IMR-90 (cell line): ENCODE measurements around the gene RBMS2. TPM values are rescaled to one million over a fixed set of nuclear protein-coding genes. Genes with fewer than 3 reads are reported as not detected.

Source experiments
- ATAC-seq: fragments of 200-7000 bp; cut with Tn5 transposase; 2 replicates; pipeline ENCODE4 v1.9.1; 2020; ENCODE audit warnings: low read depth, mild to moderate bottlenecking, moderate library complexity
- BruUV-seq: library from RNA; stranded (reverse); fragments of 400-500 nt; replicated peaks from 2 replicates; lab custom pipeline; 2021; lab: Mats Ljungman, UMichigan
- CTCF ChIA-PET: fragments of 300-600 bp; formaldehyde crosslinking; extraction: SDS; loops from one replicate; lab custom pipeline; 2021; ENCODE audit warnings: antibody characterized with exemption; lab: Yijun Ruan, JAX
- POLR2A ChIA-PET: fragments of 300-600 bp; sonication (Branson Sonifier 250); formaldehyde crosslinking; loops from one replicate; lab custom pipeline; 2022; ENCODE audit warnings: antibody characterized with exemption; ENCODE audit not compliant: unreplicated experiment; lab: Charles Lee
- DNase-seq: peaks from one replicate; pipeline ENCODE4 v3.0.0; 2013
- H2AFZ ChIP-seq: replicated peaks from 2 replicates; pipeline ENCODE3; 2013; ENCODE audit warnings: low read length, mild to moderate bottlenecking; ENCODE audit not compliant: poor library complexity
- H2AK5ac ChIP-seq: 2 replicates; pipeline ENCODE4 v1.6.1; 2013; ENCODE audit warnings: low read depth, low read length, inconsistent platforms
- H2AK9ac ChIP-seq: replicated peaks from 2 replicates; pipeline ENCODE3; 2013; ENCODE audit warnings: mild to moderate bottlenecking, low read depth, low read length, moderate library complexity; ENCODE audit not compliant: poor library complexity
- H2BK120ac ChIP-seq: 2 replicates; pipeline ENCODE4 v1.6.1; 2013; ENCODE audit warnings: low read depth, low read length, inconsistent platforms
- H2BK15ac ChIP-seq: 3 replicates; pipeline ENCODE4 v1.6.1; 2013; ENCODE audit warnings: low read depth, low read length, inconsistent platforms
- H2BK20ac ChIP-seq: 2 replicates; pipeline ENCODE4 v1.6.1; 2013; ENCODE audit warnings: low read depth, mild to moderate bottlenecking, inconsistent platforms, low read length, moderate library complexity
- H2BK5ac ChIP-seq: 2 replicates; pipeline ENCODE4 v1.6.1; 2013; ENCODE audit warnings: mild to moderate bottlenecking, low read depth, low read length, inconsistent platforms; ENCODE audit not compliant: poor library complexity, severe bottlenecking
- H3K14ac ChIP-seq: replicated peaks from 2 replicates; pipeline ENCODE4 v1.6.1; 2013; ENCODE audit warnings: low read depth, low read length, inconsistent platforms
- H3K18ac ChIP-seq: 2 replicates; pipeline ENCODE4 v1.6.1; 2013; ENCODE audit warnings: low read depth, low read length, control low read depth
- H3K23ac ChIP-seq: 2 replicates; pipeline ENCODE4 v1.6.1; 2013; ENCODE audit warnings: low read depth, low read length, inconsistent platforms
- H3K27ac ChIP-seq: 2 replicates; pipeline ENCODE4 v1.5.1; 2013; ENCODE audit warnings: mild to moderate bottlenecking, control low read depth, low read length; ENCODE audit not compliant: insufficient read depth
- H3K27me3 ChIP-seq: 2 replicates; pipeline ENCODE4 v1.6.1; 2013; ENCODE audit warnings: low read length; ENCODE audit not compliant: control insufficient read depth, insufficient read depth
- H3K36me3 ChIP-seq: 2 replicates; pipeline ENCODE4 v1.6.1; 2013; ENCODE audit warnings: low read length, mixed read lengths; ENCODE audit not compliant: control insufficient read depth, insufficient read depth
- H3K4ac ChIP-seq: 2 replicates; pipeline ENCODE4 v1.6.1; 2013; ENCODE audit warnings: low read depth, low read length, inconsistent platforms
- H3K4me1 ChIP-seq: 2 replicates; pipeline ENCODE4 v1.6.1; 2013; ENCODE audit warnings: low read length, mixed read lengths; ENCODE audit not compliant: control insufficient read depth, insufficient read depth
- H3K4me2 ChIP-seq: 2 replicates; pipeline ENCODE4 v1.6.1; 2013; ENCODE audit warnings: low read depth, mild to moderate bottlenecking, control low read depth, low read length, moderate library complexity
- H3K4me3 ChIP-seq: 2 replicates; pipeline ENCODE4 v1.5.1; 2013; ENCODE audit warnings: low read depth, mild to moderate bottlenecking, control low read depth, low read length, moderate library complexity; ENCODE audit not compliant: insufficient read depth
- H3K56ac ChIP-seq: 2 replicates; pipeline ENCODE4 v1.6.1; 2013; ENCODE audit warnings: low read length, inconsistent platforms; ENCODE audit not compliant: insufficient read depth; ENCODE audit errors: extremely low read depth
- H3K79me1 ChIP-seq, 2 experiments: 2 replicates each; pipeline ENCODE4 v1.6.1; 2013; ENCODE audit warnings: low read length in 2 of 2, inconsistent platforms in 1 of 2, low read depth in 1 of 2
- H3K9ac ChIP-seq: 2 replicates; pipeline ENCODE4 v1.6.1; 2013; ENCODE audit warnings: low read depth, low read length, control low read depth
- H3K9me1 ChIP-seq: 2 replicates; pipeline ENCODE4 v1.6.1; 2013; ENCODE audit warnings: low read length, inconsistent platforms; ENCODE audit not compliant: insufficient read depth
- H3K9me3 ChIP-seq: 2 replicates; pipeline ENCODE4 v1.6.1; 2013; ENCODE audit warnings: low read length; ENCODE audit not compliant: control insufficient read depth, insufficient read depth
- H4K20me1 ChIP-seq: 2 replicates; pipeline ENCODE4 v1.6.1; 2013; ENCODE audit warnings: low read length, inconsistent platforms; ENCODE audit not compliant: insufficient read depth
- H4K5ac ChIP-seq: 2 replicates; pipeline ENCODE4 v1.6.1; 2013; ENCODE audit warnings: mild to moderate bottlenecking, low read depth, low read length, control low read depth
- H4K8ac ChIP-seq, 2 experiments: 2 replicates each; pipeline ENCODE4 v1.6.1; 2013; ENCODE audit warnings: low read depth in 2 of 2, low read length in 2 of 2, control low read depth in 1 of 2, inconsistent platforms in 1 of 2
- H4K91ac ChIP-seq: 2 replicates; pipeline ENCODE4 v1.6.1; 2013; ENCODE audit warnings: low read depth, low read length, inconsistent platforms; ENCODE audit not compliant: insufficient read depth
- MXI1 ChIP-seq: IDR thresholded peaks from 2 replicates; pipeline ENCODE4 v1.6.1; 2012; ENCODE audit warnings: low read depth, mild to moderate bottlenecking, low read length, moderate library complexity, borderline replicate concordance
- POLR2A ChIP-seq: IDR thresholded peaks from 2 replicates; pipeline ENCODE4 v1.6.1; 2012; ENCODE audit warnings: mild to moderate bottlenecking, low read depth, low read length
- RCOR1 ChIP-seq: IDR thresholded peaks from 2 replicates; pipeline ENCODE4 v1.6.1; 2012; ENCODE audit warnings: mild to moderate bottlenecking, low read length, improper control_type of control experiment; ENCODE audit not compliant: insufficient replicate concordance
- WGBS, 2 experiments: methylation state at CpG; one replicate each; pipeline versions ENCODE4 v1.1.5 to v1.1.7; 2013; ENCODE audit warnings: missing lambda C conversion rate in 2 of 2; ENCODE audit not compliant: insufficient read length in 1 of 2; ENCODE audit errors: extremely low coverage in 2 of 2; 5-methylcytosine and 5-hydroxymethylcytosine counted together
- dilution Hi-C: fragments of 300-500 bp; cut with HindIII; formaldehyde crosslinking; loops from one replicate; pipeline ENCODE4 v1.14.3; 2018; ENCODE audit warnings: low sequenced_read_pairs; ENCODE audit not compliant: unreplicated experiment
- in situ Hi-C: fragments of 300-500 bp; cut with MboI; formaldehyde crosslinking; loops from 3 replicates; pipeline ENCODE4 v1.14.3; 2019; ENCODE audit warnings: low sequenced_read_pairs, inconsistent platforms, mixed read lengths
- intact Hi-C: fragments of 100-400 bp; cut with micrococcal nuclease; formaldehyde crosslinking; loops from 2 replicates; pipeline ENCODE4 v1.10.0; 2022
- polyA plus RNA-seq, 3 experiments: library from polyadenylated mRNA; depleted of rRNA; stranded (reverse); fragments of >200 nt; gene quantifications; 2 replicates each; pipeline ENCODE4 v1.2.3, GENCODE V29; 2012; ENCODE audit warnings: low replicate concordance in 1 of 3
- total RNA-seq: library from RNA; depleted of rRNA; stranded (reverse); fragments of >200 nt; gene quantifications from 2 replicates; pipeline ENCODE4 v1.2.3, GENCODE V29; 2012
- TF ChIP-seq, protein P1 (sequence below): conservative IDR thresholded peaks from 2 replicates; pipeline ENCODE4 v1.5.1; 2012; ENCODE audit warnings: mild to moderate bottlenecking, low read depth, low read length, improper control_type of control experiment

The RBMS2 gene
- total and polyA plus RNA-seq, 2 of the 4 experiments (the other 2 are of a cell fraction), result 38.0 to 43.6 TPM

- peaks cover 19% of the 10 kb centered on the region for H3K9me1 ChIP-seq
- peak overlapping the region; percentile 95 for H3K23ac ChIP-seq
- peaks cover 11 to 70% of the 10 kb centered on the region in 2 experiments; a peak in 3 of 4 replicates for H3K79me1 ChIP-seq
- intact Hi-C loops (loop anchor here (2.0 kb wide), 1 partner anchor 96 kb away; the partner anchor contains the start of gene NACA), in situ Hi-C loops (no loop called here), dilution Hi-C loops (no loop called here)
- H3K14ac ChIP-seq, result peak overlapping the region; percentile 89
- H3K4me1 ChIP-seq, result peaks cover 14% of the 10 kb centered on the region
- H2BK120ac ChIP-seq, result peak overlapping the region; percentile 55
- ChIA-PET POLR2A (interaction anchor here (0.5 to 2.0 kb wide), 6 partner anchors 8 to 380 kb away, joined by 3 to 6 read pairs (median 4); partner anchors contain the start of gene NACA), CTCF (interaction anchor here (0.6 to 2.2 kb wide), 3 partner anchors 8 to 373 kb away, joined by 4 to 16 read pairs (median 7); no protein-coding TSS in a partner anchor)
- no peaks in the 10 kb centered on the region for H3K27me3 ChIP-seq
- no TSS peak for BruUV-seq
- H3K27ac ChIP-seq, result peak overlapping the region; percentile 88
- TF ChIP-seq RCOR1, result no peak
- TF ChIP-seq MXI1, result peak; percentile 90
- no peak for TF ChIP-seq POLR2A
- TF ChIP-seq, protein P1, sequence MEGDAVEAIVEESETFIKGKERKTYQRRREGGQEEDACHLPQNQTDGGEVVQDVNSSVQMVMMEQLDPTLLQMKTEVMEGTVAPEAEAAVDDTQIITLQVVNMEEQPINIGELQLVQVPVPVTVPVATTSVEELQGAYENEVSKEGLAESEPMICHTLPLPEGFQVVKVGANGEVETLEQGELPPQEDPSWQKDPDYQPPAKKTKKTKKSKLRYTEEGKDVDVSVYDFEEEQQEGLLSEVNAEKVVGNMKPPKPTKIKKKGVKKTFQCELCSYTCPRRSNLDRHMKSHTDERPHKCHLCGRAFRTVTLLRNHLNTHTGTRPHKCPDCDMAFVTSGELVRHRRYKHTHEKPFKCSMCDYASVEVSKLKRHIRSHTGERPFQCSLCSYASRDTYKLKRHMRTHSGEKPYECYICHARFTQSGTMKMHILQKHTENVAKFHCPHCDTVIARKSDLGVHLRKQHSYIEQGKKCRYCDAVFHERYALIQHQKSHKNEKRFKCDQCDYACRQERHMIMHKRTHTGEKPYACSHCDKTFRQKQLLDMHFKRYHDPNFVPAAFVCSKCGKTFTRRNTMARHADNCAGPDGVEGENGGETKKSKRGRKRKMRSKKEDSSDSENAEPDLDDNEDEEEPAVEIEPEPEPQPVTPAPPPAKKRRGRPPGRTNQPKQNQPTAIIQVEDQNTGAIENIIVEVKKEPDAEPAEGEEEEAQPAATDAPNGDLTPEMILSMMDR, result no peak
- H2BK20ac ChIP-seq, result 0 out of 2 replicates have a peak overlapping the region, but pooled peaks have one; percentile 8
- peak overlapping the region; percentile 76 for H3K56ac ChIP-seq
- H3K36me3 ChIP-seq, result 0 out of 2 replicates have a peak, but pooled peaks cover 7% of the 10 kb centered on the region
- H4K20me1 ChIP-seq, result peaks cover 84% of the 10 kb centered on the region
- no peak overlapping the region for H2BK15ac ChIP-seq
- H3K18ac ChIP-seq, result peak overlapping the region; percentile 40
- peak overlapping the region in 1 of 2 experiments; percentile 64; a peak in 2 of 4 replicates for H4K8ac ChIP-seq
- H4K91ac ChIP-seq, result peak overlapping the region; percentile 67
- peak overlapping the region; percentile 100 for H3K4me2 ChIP-seq
- H3K4ac ChIP-seq, result peak overlapping the region; percentile 86
- H2AK5ac ChIP-seq, result peak overlapping the region; percentile 55
- ATAC-seq, result peak; percentile 11; the same call in 1 of the 2 replicates
- 0% methylated on average over 4 of the region's 18 CpGs; no CpG with 5 or more reads in 1 of the 2 experiments for WGBS, 2 experiments
- DNase-seq, result peak; percentile 74
- no peaks in the 10 kb centered on the region for H3K9me3 ChIP-seq
- peak overlapping the region; percentile 79 for H2AFZ ChIP-seq
- H3K9ac ChIP-seq, result peak overlapping the region; percentile 90
- peak overlapping the region; percentile 71 for H2BK5ac ChIP-seq
- H3K4me3 ChIP-seq, result peak overlapping the region; percentile 91
- peak overlapping the region; percentile 59 for H4K5ac ChIP-seq
- peak overlapping the region; percentile 99 for H2AK9ac ChIP-seq
Measured at GRCh38 chr12:56628671-56629458, 107.2 kb downstream of the RBMS2 start.
